Fibroblast of skin of left quadriceps (primary cell): ENCODE results near the gene POLR1G.

Experiments
- DNase-seq, 2 experiments: peaks; one replicate each; pipeline ENCODE4 v3.0.0-alpha.2; 2013; ENCODE audit warnings: low read depth in 2 of 2

Gene POLR1G, protein sequence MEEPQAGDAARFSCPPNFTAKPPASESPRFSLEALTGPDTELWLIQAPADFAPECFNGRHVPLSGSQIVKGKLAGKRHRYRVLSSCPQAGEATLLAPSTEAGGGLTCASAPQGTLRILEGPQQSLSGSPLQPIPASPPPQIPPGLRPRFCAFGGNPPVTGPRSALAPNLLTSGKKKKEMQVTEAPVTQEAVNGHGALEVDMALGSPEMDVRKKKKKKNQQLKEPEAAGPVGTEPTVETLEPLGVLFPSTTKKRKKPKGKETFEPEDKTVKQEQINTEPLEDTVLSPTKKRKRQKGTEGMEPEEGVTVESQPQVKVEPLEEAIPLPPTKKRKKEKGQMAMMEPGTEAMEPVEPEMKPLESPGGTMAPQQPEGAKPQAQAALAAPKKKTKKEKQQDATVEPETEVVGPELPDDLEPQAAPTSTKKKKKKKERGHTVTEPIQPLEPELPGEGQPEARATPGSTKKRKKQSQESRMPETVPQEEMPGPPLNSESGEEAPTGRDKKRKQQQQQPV

DNA sequence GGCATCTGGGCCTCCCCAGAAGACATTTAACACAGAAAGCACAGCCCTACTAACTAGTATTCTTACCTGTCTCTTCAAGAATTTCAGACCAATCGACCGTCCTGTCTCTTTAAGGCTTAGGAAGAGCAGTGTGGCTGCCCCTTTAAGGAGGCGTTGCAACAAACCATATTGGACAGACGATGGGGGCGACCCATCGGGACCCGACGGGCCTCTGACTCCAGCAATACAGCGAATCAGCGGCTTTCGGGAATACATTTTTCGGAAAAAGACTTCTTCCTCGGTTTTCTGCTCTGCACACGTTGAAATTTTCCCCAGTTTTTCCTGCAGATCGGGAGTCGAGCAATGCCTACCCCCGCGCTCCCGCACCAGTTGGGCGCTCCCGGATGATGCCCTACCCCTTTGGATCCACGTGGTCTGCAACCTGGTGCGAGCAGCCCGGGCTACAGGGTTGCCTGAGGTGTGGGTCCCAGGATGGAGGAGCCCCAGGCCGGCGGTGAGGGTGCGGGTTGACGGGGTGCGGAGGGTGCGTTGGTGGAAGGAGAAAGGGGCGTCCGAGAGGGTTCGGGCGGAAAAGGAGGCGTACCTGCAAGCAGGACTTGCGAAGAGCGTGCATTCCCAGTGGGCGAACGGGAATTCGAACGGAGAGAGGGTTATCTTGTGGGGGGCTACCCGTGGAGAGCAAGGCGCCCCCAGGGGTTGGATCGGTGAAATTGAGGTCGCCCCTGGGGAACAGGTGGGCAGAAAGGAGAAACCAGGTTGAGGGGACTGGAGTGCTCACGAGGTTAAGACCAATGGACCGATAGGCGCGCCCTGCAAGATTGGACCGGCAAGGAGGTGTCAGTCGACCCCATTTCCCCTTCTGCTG, at the start of gene POLR1G:
TSS of gene POLR1G (plus strand) at position 419 of the 865 bp plus-strand sequence. CDS start at position 472, 53 bp downstream.
- peak; percentile 62 to 67 for DNase-seq

DNA sequence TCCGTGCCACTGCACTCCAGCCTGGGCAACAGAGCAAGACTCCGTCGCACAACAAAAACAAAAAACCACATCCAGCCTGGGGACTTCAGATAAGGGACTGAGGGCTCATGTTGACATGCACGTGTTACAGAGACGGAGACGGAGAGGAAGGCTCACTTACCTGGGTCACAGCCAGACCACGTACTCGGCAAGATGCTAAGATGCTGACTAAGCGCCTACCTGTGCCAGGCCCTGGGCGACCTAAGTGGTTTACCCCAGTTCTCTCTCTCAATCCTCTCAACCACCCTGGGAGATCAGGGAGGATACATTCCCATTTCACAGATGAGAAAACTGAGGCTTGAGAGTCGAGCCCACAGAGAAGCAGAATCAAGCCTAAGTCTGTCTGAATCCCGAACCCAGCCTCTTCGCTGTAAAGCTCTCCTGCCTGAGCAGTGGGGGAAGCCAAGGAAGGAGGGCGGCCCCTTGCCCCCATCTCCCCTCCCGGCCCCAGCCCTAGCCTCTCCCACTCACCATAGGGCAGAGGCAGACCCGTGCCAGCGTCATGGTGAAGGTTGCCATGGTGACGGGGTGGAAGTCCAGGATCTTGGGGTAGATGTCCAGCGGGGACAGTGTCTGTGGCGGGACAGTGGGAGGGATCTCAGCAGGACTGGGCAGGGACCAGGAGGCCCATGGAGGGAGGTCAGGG, 49.5 kb upstream of the POLR1G start:
- no peak for DNase-seq

DNA sequence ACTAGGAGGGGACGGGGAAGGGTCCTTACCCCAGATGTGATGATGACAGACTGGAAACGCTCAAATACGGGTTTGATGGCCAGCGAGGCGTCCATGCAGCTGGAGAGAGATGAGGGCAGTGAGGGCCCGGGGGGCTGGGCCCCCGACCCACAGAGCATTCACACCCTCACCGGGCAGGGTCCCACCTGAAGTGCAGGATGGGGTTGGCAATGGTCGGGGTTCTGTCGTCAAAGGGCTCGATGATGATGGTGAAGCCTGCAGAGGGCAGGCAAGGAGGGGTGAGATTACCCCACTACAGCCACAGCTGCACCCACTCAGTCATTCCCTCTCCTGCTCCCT, 49.0 kb upstream of the POLR1G start:
- DNase-seq, result no peak

DNA sequence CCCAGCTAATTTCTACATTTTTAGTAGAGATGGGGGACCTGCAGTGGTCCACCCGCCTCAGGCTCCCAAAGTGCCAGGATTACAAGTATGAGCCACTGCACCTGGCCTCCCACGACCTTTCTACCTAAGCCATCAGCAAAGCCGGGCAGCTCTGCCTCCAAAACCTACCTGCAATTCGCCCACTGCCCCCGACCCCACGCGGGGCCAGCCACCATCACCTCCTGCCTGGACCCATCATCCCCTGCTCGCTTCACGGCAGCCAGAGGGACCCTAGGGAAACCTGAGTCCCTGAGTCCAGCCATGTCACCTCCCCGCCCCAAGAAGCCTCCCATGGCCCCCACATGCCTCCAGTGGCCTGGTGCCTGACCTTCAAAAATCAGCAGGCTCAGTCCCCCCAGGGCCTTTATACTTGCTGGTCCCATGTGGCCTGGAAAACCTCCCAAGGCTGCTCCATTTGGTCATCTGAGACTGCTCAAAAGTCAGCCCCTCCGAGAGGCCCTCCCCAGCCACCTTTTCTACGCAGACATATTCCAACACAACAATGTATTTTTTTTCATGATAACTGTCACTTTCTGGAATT, 48.1 kb upstream of the POLR1G start:
- no peak for DNase-seq

DNA sequence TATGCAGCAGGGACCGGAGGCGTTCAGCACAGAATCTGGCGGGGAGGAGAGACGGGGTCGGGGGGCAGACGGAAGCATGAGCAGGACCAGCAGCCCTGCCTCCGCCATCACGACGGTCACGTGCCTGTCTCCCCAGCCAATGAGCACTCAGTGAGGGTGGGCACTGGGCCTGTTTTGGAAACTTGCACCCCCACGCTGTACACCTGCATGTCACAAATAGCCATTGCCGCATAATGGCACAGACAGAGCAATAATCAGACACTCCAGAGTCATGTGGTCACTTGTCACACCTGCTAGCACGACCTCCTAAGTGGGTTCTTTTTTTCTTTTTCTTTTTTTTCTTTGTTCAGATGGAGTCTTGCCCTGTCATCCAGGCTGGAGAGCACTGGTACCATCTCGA, 44.8 kb upstream of the POLR1G start:
- DNase-seq, result no peak

DNA sequence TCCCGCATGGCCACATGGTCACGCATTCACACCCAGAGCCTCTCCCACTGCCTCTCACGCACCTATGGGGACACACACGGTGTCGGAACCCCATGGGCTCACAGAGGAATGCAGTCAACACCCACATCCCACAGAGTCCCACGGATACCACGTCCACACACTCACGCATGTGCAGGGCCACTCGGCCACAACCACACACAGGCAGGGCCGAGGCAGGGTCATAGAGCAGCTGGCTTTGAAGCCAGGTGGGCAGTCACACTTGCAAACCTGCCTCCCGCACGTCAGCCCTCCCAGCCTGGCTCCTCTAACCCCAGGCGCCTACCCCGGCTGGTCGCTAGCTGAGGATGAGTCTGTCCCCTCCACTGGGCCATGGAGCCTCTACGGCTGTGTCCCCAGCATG, 44.2 kb upstream of the POLR1G start:
- no peak for DNase-seq

DNA sequence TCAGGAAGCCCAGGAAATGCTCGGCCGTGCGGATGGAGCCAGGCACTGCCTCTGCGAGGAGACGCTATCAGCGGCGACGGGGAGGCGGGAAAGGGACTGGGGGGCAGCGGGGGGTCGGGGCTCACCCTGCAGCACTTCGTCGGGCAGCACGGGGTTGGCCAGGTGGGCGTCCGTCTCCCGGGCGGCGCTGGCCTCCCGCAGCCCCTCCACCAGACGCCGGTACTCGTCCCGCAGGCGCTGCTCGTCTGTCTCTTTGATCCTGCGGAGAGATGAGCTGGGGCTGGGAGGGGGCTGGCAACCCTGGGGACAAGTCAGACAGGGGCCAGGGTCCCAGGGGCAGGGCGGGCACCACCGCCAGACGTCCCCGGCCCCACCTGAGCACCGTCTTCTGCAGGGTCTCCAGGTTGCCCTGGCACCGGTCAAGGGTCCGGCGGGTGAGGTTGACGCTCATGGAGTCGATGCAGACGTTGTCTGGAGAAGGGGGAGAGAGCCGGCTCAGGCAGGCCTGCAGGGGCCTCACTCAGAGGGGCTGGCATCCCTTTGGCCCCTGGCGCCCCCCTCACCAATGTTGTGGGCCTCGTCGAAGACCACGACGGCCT, 42.5 kb upstream of the POLR1G start:
- DNase-seq, result no peak

DNA sequence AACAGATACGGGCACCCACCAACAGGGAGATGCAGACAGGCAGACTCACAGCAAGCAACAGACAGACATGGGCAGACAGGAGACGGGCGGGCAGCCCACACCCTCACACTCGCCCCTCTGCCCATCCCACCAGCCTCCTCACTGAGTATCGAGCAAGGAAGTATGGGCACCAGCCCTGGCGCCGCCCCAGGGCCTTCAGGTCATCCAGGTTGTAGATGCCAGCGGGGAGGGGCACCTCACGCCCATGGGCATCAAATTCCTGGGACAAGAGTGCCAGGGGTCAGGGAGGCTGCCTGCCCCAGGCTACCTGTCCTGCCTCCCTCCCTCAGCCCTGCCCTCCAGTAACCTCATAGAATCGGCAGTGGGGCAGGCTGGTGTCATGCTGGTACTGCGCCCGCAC, 41.7 kb upstream of the POLR1G start:
- DNase-seq, result no peak

DNA sequence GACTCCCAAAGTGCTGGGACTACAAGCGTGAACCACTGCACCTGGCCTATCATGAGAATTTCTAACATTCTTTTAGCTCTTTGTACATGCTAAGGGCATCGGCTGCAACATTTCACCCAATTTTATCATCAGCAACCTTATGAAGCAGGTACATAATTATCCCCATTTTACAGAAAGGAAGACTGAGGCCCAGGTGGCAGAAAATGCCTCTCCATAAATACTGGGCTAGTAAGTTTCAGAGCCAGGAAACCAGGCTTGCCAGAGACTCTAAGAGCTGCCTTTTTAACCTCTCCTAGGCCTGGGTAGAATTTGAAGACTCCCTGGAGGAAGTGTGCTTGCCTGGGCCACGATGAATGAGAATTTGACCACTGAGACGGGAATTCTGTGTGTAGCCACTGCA, 38.3 kb upstream of the POLR1G start:
- DNase-seq, result no peak

DNA sequence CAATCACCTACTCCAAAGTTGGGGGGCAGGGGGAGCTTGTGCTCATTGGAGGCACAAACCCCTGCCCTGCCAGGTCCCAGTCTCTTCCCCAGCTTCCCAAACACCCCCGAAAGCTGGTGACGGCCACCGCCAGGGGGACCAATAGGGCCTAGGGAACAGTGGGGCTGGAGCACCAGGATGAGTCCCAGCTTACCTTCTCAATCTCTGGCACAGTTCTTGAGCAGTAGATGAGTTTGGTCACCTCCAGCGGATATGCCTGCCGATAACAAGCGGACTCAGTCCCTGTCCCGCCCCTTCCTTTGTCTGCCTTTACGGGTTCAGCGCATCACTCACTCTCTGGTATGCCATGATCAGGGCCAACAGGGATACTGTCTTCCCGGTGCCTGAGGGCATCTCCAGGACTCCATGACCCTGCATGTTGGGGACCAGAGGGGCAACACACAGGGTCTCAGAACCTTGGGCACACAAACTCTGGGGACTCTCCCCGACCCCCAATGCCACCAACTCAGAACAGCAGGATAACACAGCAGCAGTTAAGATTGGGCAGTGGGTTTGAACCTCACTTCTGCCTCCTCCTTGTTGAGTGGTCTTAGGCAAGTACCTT, 37.6 kb upstream of the POLR1G start:
- DNase-seq, result no peak

DNA sequence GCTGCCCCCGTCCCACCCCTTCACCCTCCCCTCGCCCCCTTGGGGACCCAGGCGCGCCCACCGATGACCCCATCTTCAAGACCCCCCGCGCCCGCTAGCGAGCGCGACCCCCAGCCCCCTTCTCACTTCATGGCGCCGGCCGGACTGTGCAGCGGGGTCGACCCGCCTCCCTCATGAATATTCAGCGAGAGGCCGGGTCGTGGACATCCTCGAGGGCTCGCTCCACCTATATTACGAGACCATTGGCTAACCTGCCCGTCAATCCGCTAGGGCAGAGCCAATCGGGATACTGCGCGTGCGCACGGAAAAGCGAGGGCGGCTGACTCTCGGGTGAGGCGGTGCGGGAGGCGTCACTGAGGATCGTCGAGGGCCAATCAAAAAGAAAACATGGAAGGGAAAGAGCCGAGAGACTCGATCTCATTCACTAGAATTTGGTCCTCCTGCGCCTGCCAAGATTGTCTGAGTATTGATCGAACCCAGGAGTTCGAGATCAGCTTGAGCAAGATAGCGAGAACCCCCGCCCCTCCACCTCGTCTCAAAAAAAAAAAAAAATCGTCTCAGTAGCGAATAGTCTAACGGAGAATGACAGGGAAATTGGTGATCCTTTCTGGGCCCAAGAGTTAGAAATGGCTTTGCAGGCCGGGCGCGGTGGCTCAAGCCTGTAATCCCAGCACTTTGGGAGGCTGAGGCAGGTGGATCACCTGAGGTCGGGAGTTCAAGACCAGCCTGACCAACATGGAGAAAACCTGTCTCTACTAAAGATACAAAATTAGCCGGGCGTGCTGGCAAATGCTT, 35.8 kb upstream of the POLR1G start, which contains the start of gene ERCC2:
TSS of gene ERCC2 (minus strand) at position 164 of the 795 bp plus-strand sequence. CDS start at position 131, 33 bp downstream.
- peak; percentile 99 for DNase-seq

DNA sequence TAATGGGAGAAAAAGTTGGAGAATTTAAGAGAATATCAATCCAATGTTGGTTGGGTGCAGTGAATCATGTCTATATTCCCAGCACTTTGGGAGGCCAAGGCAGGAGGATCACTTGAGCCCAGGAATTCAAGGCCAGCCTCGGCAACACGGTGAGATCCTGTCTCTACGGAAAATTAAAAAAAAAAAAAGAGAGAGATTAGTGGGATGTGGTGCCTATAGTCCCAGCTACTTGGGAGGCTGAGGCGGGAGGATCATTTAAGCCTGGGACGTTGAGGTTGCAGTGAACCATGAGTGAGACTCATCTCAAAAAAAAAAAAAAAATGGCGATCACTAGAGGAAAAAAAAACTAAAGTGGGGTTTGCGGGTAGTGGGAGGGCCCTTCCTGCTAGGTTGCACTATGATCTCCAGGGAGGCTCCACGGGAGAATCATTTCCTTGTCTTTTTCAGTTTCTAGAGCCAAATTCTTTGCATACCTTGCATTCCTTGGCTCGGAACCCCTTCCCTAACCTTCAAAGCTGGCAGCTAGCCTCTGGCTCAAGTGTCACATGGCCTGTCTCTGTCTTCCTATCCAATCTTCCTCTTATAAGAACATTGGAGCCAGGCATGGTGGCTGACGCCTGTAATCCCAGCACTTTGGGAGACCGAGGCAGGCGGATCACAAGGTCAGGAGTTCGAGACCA, 30.3 kb upstream of the POLR1G start:
- peak; percentile 98 for DNase-seq

DNA sequence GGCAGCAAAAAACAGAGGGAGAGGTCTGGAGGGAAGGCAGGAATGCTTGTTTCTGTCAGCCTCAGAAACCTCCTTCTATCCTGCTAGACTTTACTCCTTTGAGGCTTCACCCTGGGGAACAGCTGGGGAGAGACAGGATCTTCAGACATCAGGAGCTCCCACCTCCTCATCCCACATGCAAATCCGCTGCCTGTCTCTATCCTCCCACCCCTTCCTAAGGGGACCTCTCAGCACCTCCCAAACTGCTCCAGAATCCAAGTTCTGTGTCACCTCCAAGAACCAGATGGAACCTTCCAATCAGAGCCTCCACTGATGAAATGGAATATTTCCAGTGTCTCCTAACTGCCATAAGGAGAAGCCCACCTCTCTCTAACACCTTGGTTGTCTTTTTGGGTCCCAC, 26.3 kb upstream of the POLR1G start:
- no peak for DNase-seq

DNA sequence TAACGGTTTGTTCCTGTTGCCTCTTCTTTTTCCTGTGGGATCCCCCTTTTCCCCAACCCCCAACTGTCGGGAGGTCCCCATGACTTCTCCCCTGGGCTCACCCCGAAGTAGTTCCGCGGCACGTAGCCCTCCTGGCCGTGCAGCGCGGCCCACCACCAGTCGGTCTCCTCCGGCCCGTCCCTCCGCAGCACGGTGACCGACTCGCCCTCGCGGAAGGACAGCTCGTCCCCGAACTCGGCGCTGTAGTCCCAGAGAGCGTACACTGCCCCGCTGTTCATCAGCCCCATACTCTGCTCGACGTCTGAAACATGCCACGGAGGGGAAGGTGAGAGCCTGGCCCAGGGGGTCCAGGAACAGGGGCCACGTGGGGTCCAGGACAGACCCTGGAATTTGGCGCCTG, 24.0 kb upstream of the POLR1G start:
- DNase-seq, result no peak

DNA sequence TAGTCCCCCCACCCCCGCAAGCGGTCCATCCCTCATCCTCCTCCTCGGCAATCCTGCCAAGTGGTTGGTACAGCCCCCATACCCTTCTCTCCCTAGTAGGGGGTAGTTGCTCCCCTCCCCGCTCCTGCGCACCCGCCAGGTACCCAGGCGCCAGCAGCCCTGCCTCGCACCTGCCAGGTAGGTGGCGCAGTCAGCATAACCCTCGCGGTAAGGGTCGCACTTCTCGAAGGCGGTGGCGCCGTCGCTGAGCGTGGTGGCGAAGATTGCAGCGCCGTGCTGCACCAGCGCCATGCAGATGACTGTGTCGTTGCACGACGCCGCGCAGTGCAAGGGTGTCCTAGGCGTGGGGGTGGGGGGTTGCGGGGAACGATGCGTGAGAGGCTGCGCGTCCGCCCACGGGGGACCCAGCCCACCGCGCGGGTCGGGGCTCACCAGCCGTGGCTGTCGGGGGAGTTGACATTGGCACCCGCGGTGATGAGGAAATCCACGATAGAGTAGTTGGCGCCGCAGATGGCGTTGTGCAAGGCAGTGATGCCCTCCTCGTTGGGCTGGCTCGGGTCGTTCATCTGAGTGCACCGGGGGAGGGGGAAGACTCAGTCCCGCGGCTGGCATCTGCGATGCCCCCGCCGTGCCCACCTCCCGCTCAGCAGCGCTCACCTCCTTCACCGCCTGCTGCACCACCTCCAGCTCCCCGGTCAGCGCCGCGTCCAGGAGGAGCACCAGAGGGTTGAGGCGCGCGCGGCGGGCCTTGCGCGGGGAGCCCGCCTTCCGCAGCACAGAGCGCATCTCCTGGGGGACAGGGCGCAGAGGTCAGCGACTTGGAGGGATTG, 20.8 kb upstream of the POLR1G start:
- no peak for DNase-seq

DNA sequence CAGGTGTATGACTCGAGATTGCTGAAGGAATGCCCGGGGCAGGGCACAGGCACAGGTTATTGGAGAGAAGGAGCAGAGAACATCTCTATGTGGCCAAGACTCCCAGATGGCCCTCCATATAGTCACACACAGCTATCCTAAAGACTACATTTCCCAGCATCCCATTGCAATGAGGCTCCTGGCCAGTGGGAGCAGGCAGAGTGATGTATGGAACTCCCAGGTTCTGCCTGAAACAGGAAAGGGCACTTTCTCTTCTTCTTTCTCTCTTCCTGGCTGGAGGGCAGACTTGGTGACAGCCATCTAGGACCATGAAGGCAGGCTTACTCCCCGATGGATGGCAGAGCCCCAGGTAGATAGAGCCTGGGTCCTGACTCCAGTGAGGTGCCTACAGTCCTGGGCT, 15.1 kb upstream of the POLR1G start:
- no peak for DNase-seq

DNA sequence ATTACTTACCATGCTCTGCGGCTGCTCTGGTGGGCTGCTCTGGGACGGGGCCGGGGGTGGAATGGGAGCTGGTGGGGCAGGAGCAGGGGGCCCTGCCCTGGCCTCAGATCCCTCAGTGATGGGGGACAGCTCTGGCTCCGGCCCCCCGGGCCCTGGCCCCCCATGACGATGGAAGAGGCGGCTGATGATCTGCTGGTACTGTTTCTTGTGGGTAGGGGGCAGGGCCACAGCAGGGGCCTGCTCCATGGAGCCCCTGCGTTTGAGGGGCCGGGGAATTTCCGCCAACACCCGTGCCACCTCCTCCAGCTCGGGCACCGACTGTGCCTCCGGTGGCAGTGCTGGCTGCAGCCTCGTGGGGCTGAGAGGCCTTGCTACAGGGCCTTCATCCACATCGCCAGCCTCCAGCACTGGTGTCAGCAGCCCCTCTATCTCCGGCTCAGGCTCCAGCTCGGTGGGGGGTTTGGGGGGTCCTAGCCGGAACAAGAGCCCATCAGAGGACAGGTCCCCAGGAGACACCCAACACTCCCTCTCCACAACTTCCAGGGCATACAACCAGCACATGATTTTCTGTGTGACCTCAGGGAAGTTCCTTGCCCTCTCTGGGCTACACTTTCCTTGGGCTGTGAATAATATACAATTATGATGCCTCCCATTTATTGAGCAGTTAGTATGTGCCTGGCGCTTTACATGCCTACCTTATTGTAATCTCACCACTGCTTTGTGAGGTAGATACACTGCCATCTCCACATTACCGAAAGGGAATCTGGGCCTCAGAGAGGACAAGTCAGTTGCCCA, 14.4 kb upstream of the POLR1G start:
- DNase-seq, result no peak
